Natural killer cell treated with Interleukin-12 subunit alpha and Interleukin-12 subunit beta and Interleukin-15 and Interleukin-18, amount 100 ng/mL, for 72 hours (primary cell): ENCODE results near the gene NOB1. TPM values are rescaled to one million over a fixed set of nuclear protein-coding genes. Genes with fewer than 3 reads are reported as not detected.

ENCODE experiments used
- ATAC-seq, 2 donors: fragments of 150-1000 bp; cut with Tn5 transposase in 1 of 2; sonication (Bioruptor Pico), chemical (Tn5 transposase) in 1 of 2; 2 replicates each; pipeline ENCODE4 v1.10.0; 2021
- DNase-seq: peaks from one replicate; pipeline ENCODE4 v3.0.0; 2022; ENCODE audit warnings: low spot score
- H3K27ac Mint-ChIP-seq, 2 donors: 1 replicate in 1 of 2; 2 replicates in 1 of 2; pipeline ENCODE4 v1.8.0; 2022; ENCODE audit warnings: mixed read lengths in 2 of 2, mild to moderate bottlenecking in 1 of 2, moderate library complexity in 1 of 2
- H3K27me3 Mint-ChIP-seq, 2 donors: 1 replicate in 1 of 2; 2 replicates in 1 of 2; pipeline ENCODE4 v1.8.0; 2022; ENCODE audit warnings: mixed read lengths in 2 of 2
- H3K36me3 Mint-ChIP-seq: one replicate; pipeline ENCODE4 v1.8.0; 2022; ENCODE audit warnings: mixed read lengths
- H3K4me1 Mint-ChIP-seq, 2 donors: 1 replicate in 1 of 2; 2 replicates in 1 of 2; pipeline ENCODE4 v1.8.0; 2022; ENCODE audit warnings: low read depth in 2 of 2, mixed read lengths in 2 of 2, mild to moderate bottlenecking in 1 of 2
- H3K4me3 Mint-ChIP-seq: one replicate; pipeline ENCODE4 v1.8.0; 2022; ENCODE audit warnings: mixed read lengths
- H3K9me3 Mint-ChIP-seq: 2 replicates; pipeline ENCODE4 v1.8.0; 2022; ENCODE audit warnings: mixed read lengths
- total RNA-seq, 2 donors: library from RNA; stranded (reverse); gene quantifications; one replicate each; pipeline ENCODE4 v1.2.3, GENCODE V29; 2022

The NOB1 gene
- total RNA-seq, 2 donors from 2014 or later: 61.6 to 119 TPM

GRCh38 chr16:69724414-69724873 lies 30.3 kb downstream of the NOB1 start:
- no peak for DNase-seq
- Mint-ChIP-seq H3K9me3 (no peaks in the 10 kb centered on the region), H3K4me1 (peaks cover 19 to 21% of the 10 kb centered on the region in 2 donors), H3K27me3 (no peaks in the 10 kb centered on the region), H3K27ac (peak overlapping the region in 1 of 2 donors; percentile 27), H3K4me3 (peak overlapping the region; percentile 52), H3K36me3 (no peaks in the 10 kb centered on the region)
- no peak for ATAC-seq

GRCh38 chr16:69721441-69721957 lies 33.2 kb downstream of the NOB1 start:
- Mint-ChIP-seq H3K9me3 (no peaks in the 10 kb centered on the region), H3K4me3 (no peak overlapping the region), H3K27ac (no peak overlapping the region), H3K4me1 (peaks cover 9 to 15% of the 10 kb centered on the region in 2 donors), H3K36me3 (no peaks in the 10 kb centered on the region), H3K27me3 (no peaks in the 10 kb centered on the region)
- DNase-seq (no peak), ATAC-seq (no peak)

- no peaks in the 10 kb centered on the region for H3K27me3 Mint-ChIP-seq
- no peak overlapping the region for H3K27ac Mint-ChIP-seq
- H3K36me3 Mint-ChIP-seq: no peaks in the 10 kb centered on the region
- DNase-seq: no peak
- no peak overlapping the region for H3K4me3 Mint-ChIP-seq
- no peaks in the 10 kb centered on the region for H3K9me3 Mint-ChIP-seq
- peaks cover 4 to 11% of the 10 kb centered on the region in 2 donors for H3K4me1 Mint-ChIP-seq
- no peak for ATAC-seq
These were observed 33.8 kb downstream of the NOB1 start for GRCh38 chr16:69720822-69721430.

GRCh38 chr16:69718111-69718764 lies 36.5 kb downstream of the NOB1 start:
- Mint-ChIP-seq H3K4me3 (no peak overlapping the region), H3K27ac (no peak overlapping the region), H3K36me3 (no peaks in the 10 kb centered on the region), H3K4me1 (no peaks in the 10 kb centered on the region), H3K9me3 (no peaks in the 10 kb centered on the region), H3K27me3 (no peaks in the 10 kb centered on the region)
- ATAC-seq (no peak), DNase-seq (no peak)

GRCh38 chr16:69717066-69717465 lies 37.7 kb downstream of the NOB1 start:
- ATAC-seq: no peak

GRCh38 chr16:69712914-69713581 lies 41.7 kb downstream of the NOB1 start:
- Mint-ChIP-seq H3K27me3 (no peaks in the 10 kb centered on the region), H3K27ac (no peak overlapping the region), H3K4me3 (no peak overlapping the region), H3K4me1 (peaks cover 0 to 4% of the 10 kb centered on the region in 2 donors), H3K36me3 (no peaks in the 10 kb centered on the region), H3K9me3 (no peaks in the 10 kb centered on the region)
- ATAC-seq (no peak), DNase-seq (no peak)

More at GRCh38 chr16:69717066-69717465, 37.7 kb downstream of the NOB1 start:
- Mint-ChIP-seq H3K9me3 (no peaks in the 10 kb centered on the region), H3K4me3 (no peak overlapping the region), H3K4me1 (no peaks in the 10 kb centered on the region), H3K27me3 (no peaks in the 10 kb centered on the region), H3K27ac (peak overlapping the region in 1 of 2 donors; percentile 19), H3K36me3 (no peaks in the 10 kb centered on the region)
- DNase-seq: no peak

GRCh38 chr16:69712277-69712676 lies 42.4 kb downstream of the NOB1 start:
- Mint-ChIP-seq H3K9me3 (no peaks in the 10 kb centered on the region), H3K4me1 (peaks cover 0 to 7% of the 10 kb centered on the region in 2 donors), H3K36me3 (no peaks in the 10 kb centered on the region), H3K4me3 (no peak overlapping the region), H3K27ac (no peak overlapping the region), H3K27me3 (no peaks in the 10 kb centered on the region)
- no peak for ATAC-seq
- no peak for DNase-seq

- peaks cover 0 to 7% of the 10 kb centered on the region in 2 donors for H3K4me1 Mint-ChIP-seq
- H3K4me3 Mint-ChIP-seq: no peak overlapping the region
- H3K27ac Mint-ChIP-seq: no peak overlapping the region
- H3K36me3 Mint-ChIP-seq: no peaks in the 10 kb centered on the region
- no peaks in the 10 kb centered on the region for H3K9me3 Mint-ChIP-seq
- no peaks in the 10 kb centered on the region for H3K27me3 Mint-ChIP-seq
- ATAC-seq: no peak
- no peak for DNase-seq
These were observed 43.5 kb downstream of the NOB1 start for GRCh38 chr16:69711115-69711740.

- Mint-ChIP-seq H3K9me3 (no peaks in the 10 kb centered on the region), H3K4me3 (no peak overlapping the region), H3K4me1 (peaks cover 0 to 7% of the 10 kb centered on the region in 2 donors), H3K27ac (no peak overlapping the region), H3K36me3 (no peaks in the 10 kb centered on the region), H3K27me3 (no peaks in the 10 kb centered on the region)
- ATAC-seq (no peak), DNase-seq (no peak)
These were observed 45.2 kb downstream of the NOB1 start for GRCh38 chr16:69709456-69710084.

GRCh38 chr16:69707920-69708683 lies 46.6 kb downstream of the NOB1 start:
- DNase-seq (no peak), ATAC-seq (no peak)
- Mint-ChIP-seq H3K27ac (no peak overlapping the region), H3K27me3 (no peaks in the 10 kb centered on the region), H3K4me1 (peaks cover 0 to 10% of the 10 kb centered on the region in 2 donors), H3K36me3 (no peaks in the 10 kb centered on the region), H3K9me3 (no peaks in the 10 kb centered on the region), H3K4me3 (no peak overlapping the region)

- peak overlapping the region in 1 of 2 donors; percentile 25 for H3K27ac Mint-ChIP-seq
- no peak for ATAC-seq
- H3K4me1 Mint-ChIP-seq: peaks cover 0 to 10% of the 10 kb centered on the region in 2 donors
- H3K36me3 Mint-ChIP-seq: no peaks in the 10 kb centered on the region
- no peak overlapping the region for H3K4me3 Mint-ChIP-seq
- DNase-seq: no peak
- no peaks in the 10 kb centered on the region for H3K27me3 Mint-ChIP-seq
- no peaks in the 10 kb centered on the region for H3K9me3 Mint-ChIP-seq
These were observed 47.8 kb downstream of the NOB1 start for GRCh38 chr16:69706975-69707340.

GRCh38 chr16:69706256-69706974 lies 48.3 kb downstream of the NOB1 start:
- no peak for ATAC-seq
- Mint-ChIP-seq H3K27ac (peak overlapping the region in 1 of 2 donors; percentile 25), H3K27me3 (no peaks in the 10 kb centered on the region), H3K4me1 (peaks cover 0 to 10% of the 10 kb centered on the region in 2 donors), H3K36me3 (no peaks in the 10 kb centered on the region), H3K9me3 (no peaks in the 10 kb centered on the region), H3K4me3 (no peak overlapping the region)
- no peak for DNase-seq
